ENCODE data around the gene PRRT3. TPM values are rescaled to one million over a fixed set of nuclear protein-coding genes. Genes with fewer than 3 reads are reported as not detected.
A peak's percentile ranks its signal among the peaks of the same experiment; 100 is the strongest.

PRRT3 gene
- total and polyA plus RNA-seq, 2 donors: 1.4 to 1.6 TPM

DNA sequence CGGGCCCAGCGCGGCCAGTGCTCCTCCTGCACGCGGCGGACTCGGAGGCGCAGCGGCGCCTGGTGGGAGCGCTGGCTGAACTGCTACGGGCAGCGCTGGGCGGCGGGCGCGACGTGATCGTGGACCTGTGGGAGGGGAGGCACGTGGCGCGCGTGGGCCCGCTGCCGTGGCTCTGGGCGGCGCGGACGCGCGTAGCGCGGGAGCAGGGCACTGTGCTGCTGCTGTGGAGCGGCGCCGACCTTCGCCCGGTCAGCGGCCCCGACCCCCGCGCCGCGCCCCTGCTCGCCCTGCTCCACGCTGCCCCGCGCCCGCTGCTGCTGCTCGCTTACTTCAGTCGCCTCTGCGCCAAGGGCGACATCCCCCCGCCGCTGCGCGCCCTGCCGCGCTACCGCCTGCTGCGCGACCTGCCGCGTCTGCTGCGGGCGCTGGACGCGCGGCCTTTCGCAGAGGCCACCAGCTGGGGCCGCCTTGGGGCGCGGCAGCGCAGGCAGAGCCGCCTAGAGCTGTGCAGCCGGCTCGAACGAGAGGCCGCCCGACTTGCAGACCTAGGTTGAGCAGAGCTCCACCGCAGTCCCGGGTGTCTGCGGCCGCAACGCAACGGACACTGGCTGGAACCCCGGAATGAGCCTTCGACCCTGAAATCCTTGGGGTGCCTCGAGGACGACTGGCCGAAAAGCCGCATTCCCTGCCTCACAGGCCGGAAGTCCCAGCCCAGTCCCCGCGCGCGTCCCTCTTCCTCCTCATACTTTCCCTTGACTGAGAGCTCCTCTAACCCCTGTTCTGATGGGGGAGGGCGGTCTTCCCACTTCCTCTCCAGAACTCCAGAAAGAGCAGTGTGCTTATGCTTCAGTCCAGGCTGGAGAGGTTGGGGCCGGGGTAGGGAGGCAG lies 36.7 kb downstream of the PRRT3 start:
- no peak overlapping the region for H3K27ac ChIP-seq (ENCODE audit: low read depth in 1 of 2, low read length in 1 of 2)
- H3K4me3 ChIP-seq (ENCODE audit: low read length in 2 of 2): peak overlapping the region; percentile 41 to 59
- peaks cover 12 to 26% of the 10 kb centered on the region in 2 donors for H3K4me1 ChIP-seq (ENCODE audit: control insufficient read depth in 2 of 2, insufficient read depth in 2 of 2, low read length in 2 of 2)
- peaks cover 0 to 13% of the 10 kb centered on the region in 2 donors for H3K27me3 ChIP-seq (ENCODE audit: control insufficient read depth in 2 of 2, insufficient read depth in 1 of 2, low read length in 1 of 2)
- DNase-seq (ENCODE audit: low read depth in 6 of 9, low spot score in 9 of 9): peak in 2 of 9 donors; percentile 30 to 38
- H3K36me3 ChIP-seq (ENCODE audit: control insufficient read depth in 2 of 2, insufficient read depth in 2 of 2, low read length in 1 of 2): peaks cover 0 to 19% of the 10 kb centered on the region in 2 donors
- no peaks in the 10 kb centered on the region for H3K9me3 ChIP-seq (ENCODE audit: control insufficient read depth in 2 of 2, insufficient read depth in 1 of 2, low read length in 1 of 2)
- WGBS: 1% methylated on average over 98 of the region's 99 CpGs

DNA sequence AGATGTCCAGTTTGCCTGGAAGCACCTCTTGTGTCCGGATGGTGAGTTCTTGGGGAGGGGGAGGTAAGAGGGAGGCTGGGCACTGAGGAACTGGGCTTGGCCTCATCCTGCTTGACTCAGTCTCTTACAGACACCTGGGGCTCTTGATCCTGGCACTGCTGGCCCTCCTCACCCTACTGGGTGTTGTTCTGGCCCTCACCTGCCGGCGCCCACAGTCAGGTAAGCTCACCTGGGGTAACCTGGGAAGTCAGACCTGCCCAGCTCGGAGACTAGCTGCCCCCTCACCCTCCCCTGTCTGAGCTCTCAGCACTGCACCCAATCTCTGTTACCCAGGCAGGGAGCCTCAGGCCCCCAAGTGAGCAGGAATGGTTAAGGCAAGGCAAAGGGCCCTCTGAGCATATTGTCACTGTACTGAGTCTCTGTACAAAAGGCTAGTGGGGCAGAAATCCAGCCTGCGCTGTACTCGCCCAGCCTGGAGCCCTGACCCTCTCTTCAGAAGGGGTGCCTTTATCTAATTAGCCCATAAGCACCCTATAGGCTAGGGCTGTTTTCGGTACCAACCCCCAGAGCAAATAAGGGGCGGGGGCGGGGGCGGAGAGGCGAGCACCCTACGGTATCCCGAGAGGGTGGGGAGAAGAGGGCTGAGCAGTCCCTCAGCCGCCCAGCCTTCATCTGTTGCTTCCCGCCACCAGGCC lies 37.5 kb downstream of the PRRT3 start:
- Histone ChIP-seq H3K27me3 (ENCODE audit: control insufficient read depth in 2 of 2, insufficient read depth in 1 of 2, low read length in 1 of 2) (peaks cover 0 to 13% of the 10 kb centered on the region in 2 donors), H3K4me3 (ENCODE audit: low read length in 2 of 2) (peak overlapping the region in 1 of 2 donors; percentile 59), H3K9me3 (ENCODE audit: control insufficient read depth in 2 of 2, insufficient read depth in 1 of 2, low read length in 1 of 2) (no peaks in the 10 kb centered on the region), H3K27ac (ENCODE audit: low read depth in 1 of 2, low read length in 1 of 2) (no peak overlapping the region), H3K36me3 (ENCODE audit: control insufficient read depth in 2 of 2, insufficient read depth in 2 of 2, low read length in 1 of 2) (peaks cover 0 to 19% of the 10 kb centered on the region in 2 donors), H3K4me1 (ENCODE audit: control insufficient read depth in 2 of 2, insufficient read depth in 2 of 2, low read length in 2 of 2) (peaks cover 12 to 26% of the 10 kb centered on the region in 2 donors)
- WGBS: 35% methylated on average over 15 of the region's 15 CpGs
- DNase-seq (ENCODE audit: low read depth in 6 of 9, low spot score in 9 of 9): no peak

DNA sequence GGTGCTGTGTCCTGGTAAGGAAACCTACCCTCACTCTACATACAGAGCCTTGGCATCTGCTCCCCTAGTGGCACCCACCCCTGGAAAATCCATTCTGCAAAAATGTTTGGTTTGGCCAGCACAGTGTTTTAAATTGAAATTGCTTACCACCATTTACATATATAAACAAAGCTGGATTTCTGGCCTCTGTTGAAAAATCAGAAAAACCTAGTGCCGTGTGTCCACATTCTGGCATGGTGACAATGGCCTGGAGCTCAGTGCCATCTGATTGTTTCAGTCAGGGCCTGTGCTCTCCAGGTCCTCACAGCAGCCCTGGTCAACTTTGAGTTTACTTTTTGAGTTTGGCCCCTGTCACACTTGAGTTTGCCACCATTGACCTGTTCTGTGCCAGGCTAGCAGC lies 38.2 kb downstream of the PRRT3 start:
- no peak overlapping the region for H3K4me3 ChIP-seq (ENCODE audit: low read length in 2 of 2)
- peaks cover 0 to 13% of the 10 kb centered on the region in 2 donors for H3K27me3 ChIP-seq (ENCODE audit: control insufficient read depth in 2 of 2, insufficient read depth in 1 of 2, low read length in 1 of 2)
- no peaks in the 10 kb centered on the region for H3K9me3 ChIP-seq (ENCODE audit: control insufficient read depth in 2 of 2, insufficient read depth in 1 of 2, low read length in 1 of 2)
- peaks cover 12 to 26% of the 10 kb centered on the region in 2 donors for H3K4me1 ChIP-seq (ENCODE audit: control insufficient read depth in 2 of 2, insufficient read depth in 2 of 2, low read length in 2 of 2)
- DNase-seq (ENCODE audit: low read depth in 6 of 9, low spot score in 9 of 9): no peak
- 97% methylated on average over 1 of the region's 1 CpG for WGBS
- no peak overlapping the region for H3K27ac ChIP-seq (ENCODE audit: low read depth in 1 of 2, low read length in 1 of 2)
- H3K36me3 ChIP-seq (ENCODE audit: control insufficient read depth in 2 of 2, insufficient read depth in 2 of 2, low read length in 1 of 2): peaks cover 0 to 19% of the 10 kb centered on the region in 2 donors

DNA sequence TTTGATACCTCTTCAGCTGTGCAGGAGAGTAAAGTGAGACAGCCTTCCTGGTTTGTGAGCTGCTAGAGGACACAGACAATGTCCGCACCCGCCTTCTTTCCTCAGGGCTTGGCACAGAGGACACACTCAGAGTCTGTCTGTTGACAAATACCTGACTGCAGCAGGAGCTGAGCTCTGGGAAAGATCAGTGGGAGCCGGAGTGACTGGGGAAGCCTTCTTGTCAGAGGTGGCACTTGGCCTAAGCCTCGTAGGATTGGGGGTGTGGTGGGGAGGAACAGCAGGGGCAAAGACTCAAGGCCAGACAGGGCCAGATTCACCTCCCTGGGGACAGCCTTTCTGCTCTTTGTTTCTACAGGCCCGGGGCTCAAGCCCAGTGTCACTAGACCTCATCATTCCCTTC lies 38.6 kb downstream of the PRRT3 start:
- Histone ChIP-seq H3K27me3 (ENCODE audit: control insufficient read depth in 2 of 2, insufficient read depth in 1 of 2, low read length in 1 of 2) (peaks cover 0 to 13% of the 10 kb centered on the region in 2 donors), H3K36me3 (ENCODE audit: control insufficient read depth in 2 of 2, insufficient read depth in 2 of 2, low read length in 1 of 2) (peaks cover 0 to 22% of the 10 kb centered on the region in 2 donors), H3K4me1 (ENCODE audit: control insufficient read depth in 2 of 2, insufficient read depth in 2 of 2, low read length in 2 of 2) (peaks cover 12 to 26% of the 10 kb centered on the region in 2 donors), H3K4me3 (ENCODE audit: low read length in 2 of 2) (no peak overlapping the region), H3K9me3 (ENCODE audit: control insufficient read depth in 2 of 2, insufficient read depth in 1 of 2, low read length in 1 of 2) (no peaks in the 10 kb centered on the region), H3K27ac (ENCODE audit: low read depth in 1 of 2, low read length in 1 of 2) (no peak overlapping the region)
- whole genome bisulfite sequencing: 98% methylated on average over 5 of the region's 5 CpGs
- no peak for DNase-seq (ENCODE audit: low read depth in 6 of 9, low spot score in 9 of 9)

DNA sequence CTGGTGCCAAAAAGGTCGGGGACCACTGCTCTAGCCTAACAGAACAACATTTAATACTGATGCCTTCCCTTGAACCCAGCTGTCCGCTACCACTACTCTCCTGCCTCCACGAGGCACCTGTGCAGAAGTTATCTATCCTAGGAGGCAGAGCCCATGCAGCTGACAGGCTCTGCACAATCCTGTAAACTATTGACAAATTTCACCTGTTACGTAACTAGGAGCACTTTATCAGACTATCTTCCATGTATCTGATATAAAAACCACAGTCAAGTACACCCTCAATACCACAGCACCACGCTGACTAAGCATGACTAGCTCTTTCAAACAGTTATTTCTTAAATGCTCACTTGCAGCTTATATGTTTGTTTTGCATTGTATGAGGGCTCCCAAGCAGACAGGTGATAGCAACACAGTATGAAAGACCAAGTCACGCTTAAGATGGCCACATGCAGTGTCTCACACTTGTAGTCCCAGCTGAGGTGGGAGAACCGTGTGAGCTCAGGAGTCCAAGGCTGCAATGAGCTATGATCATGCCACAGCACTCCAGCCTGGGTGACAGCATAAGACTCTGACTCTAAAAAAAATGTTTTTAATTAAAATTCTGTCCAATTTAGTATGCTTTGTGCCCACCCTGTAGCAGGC lies 39.8 kb downstream of the PRRT3 start:
- Histone ChIP-seq H3K4me3 (ENCODE audit: low read length in 2 of 2) (no peak overlapping the region), H3K27me3 (ENCODE audit: control insufficient read depth in 2 of 2, insufficient read depth in 1 of 2, low read length in 1 of 2) (peaks cover 0 to 13% of the 10 kb centered on the region in 2 donors), H3K27ac (ENCODE audit: low read depth in 1 of 2, low read length in 1 of 2) (no peak overlapping the region), H3K4me1 (ENCODE audit: control insufficient read depth in 2 of 2, insufficient read depth in 2 of 2, low read length in 2 of 2) (peaks cover 12 to 24% of the 10 kb centered on the region in 2 donors), H3K36me3 (ENCODE audit: control insufficient read depth in 2 of 2, insufficient read depth in 2 of 2, low read length in 1 of 2) (peaks cover 3 to 28% of the 10 kb centered on the region in 2 donors), H3K9me3 (ENCODE audit: control insufficient read depth in 2 of 2, insufficient read depth in 1 of 2, low read length in 1 of 2) (no peaks in the 10 kb centered on the region)
- peak in 1 of 9 donors; percentile 31 for DNase-seq (ENCODE audit: low read depth in 6 of 9, low spot score in 9 of 9)
- 39% methylated on average over 7 of the region's 7 CpGs for WGBS

DNA sequence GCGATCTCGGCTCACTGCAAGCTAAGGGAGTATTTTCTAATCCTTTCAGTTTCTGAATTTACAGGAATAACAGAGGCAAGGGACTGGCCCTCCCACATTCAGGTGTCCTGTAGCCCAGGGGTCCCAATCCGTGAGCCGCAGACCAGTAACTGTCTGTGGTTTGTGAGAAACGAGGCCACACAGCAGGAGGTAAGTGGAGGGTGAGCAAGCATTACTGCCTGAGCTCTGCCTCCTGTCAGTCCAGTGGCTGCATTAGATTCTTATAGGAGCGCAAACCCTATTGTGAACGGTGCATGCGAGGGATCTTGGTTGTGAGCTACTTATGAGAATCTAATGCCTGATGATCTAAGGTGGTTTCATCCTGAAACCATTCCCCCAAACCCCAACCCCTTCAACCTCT lies 40.3 kb downstream of the PRRT3 start:
- peaks cover 0 to 13% of the 10 kb centered on the region in 2 donors for H3K27me3 ChIP-seq (ENCODE audit: control insufficient read depth in 2 of 2, insufficient read depth in 1 of 2, low read length in 1 of 2)
- peaks cover 3 to 28% of the 10 kb centered on the region in 2 donors for H3K36me3 ChIP-seq (ENCODE audit: control insufficient read depth in 2 of 2, insufficient read depth in 2 of 2, low read length in 1 of 2)
- WGBS: 55% methylated on average over 8 of the region's 8 CpGs
- H3K4me3 ChIP-seq (ENCODE audit: low read length in 2 of 2): no peak overlapping the region
- H3K9me3 ChIP-seq (ENCODE audit: control insufficient read depth in 2 of 2, insufficient read depth in 1 of 2, low read length in 1 of 2): no peaks in the 10 kb centered on the region
- DNase-seq (ENCODE audit: low read depth in 6 of 9, low spot score in 9 of 9): no peak
- no peak overlapping the region for H3K27ac ChIP-seq (ENCODE audit: low read depth in 1 of 2, low read length in 1 of 2)
- H3K4me1 ChIP-seq (ENCODE audit: control insufficient read depth in 2 of 2, insufficient read depth in 2 of 2, low read length in 2 of 2): peaks cover 12 to 19% of the 10 kb centered on the region in 2 donors

DNA sequence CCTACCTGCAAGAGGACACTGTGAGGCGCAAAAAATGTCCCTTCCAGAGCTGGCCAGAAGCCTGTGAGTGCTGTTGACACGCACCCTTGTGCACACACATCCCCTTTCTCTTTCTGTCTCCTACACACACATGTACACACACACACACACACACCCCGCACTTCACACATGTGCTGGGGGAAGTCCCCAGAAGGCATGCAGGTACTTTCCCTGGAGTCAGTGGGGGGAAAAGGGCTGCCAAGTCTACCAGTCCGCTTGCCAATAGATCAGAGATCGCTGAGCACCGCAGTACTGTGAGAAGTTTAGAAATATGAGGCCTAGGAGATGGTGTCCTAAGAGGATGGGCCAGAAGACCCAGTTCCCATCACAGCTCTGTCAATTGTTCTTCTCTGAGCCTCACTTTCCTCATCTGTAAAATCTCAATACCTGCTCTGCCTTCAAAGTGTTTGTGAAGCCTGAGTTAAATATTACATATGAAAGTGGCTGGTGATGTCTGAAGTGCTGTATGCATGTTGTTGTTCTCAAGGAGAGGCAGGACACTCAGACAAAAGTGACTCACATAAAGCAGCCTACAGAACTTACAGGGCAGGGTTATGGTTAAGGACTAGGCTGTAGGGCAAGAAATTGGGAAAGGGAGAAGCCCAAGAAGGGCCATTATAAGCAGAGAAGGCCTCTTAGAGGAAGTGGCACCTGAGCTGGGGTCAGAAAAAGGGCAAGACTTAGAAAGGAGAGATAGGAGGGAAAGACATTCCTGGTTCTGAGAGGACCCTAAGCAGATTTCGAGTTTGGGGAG lies 42.8 kb downstream of the PRRT3 start:
- H3K4me3 ChIP-seq (ENCODE audit: low read length in 2 of 2): no peak overlapping the region
- peaks cover 3 to 34% of the 10 kb centered on the region in 2 donors for H3K36me3 ChIP-seq (ENCODE audit: control insufficient read depth in 2 of 2, insufficient read depth in 2 of 2, low read length in 1 of 2)
- H3K9me3 ChIP-seq (ENCODE audit: control insufficient read depth in 2 of 2, insufficient read depth in 1 of 2, low read length in 1 of 2): no peaks in the 10 kb centered on the region
- H3K27ac ChIP-seq (ENCODE audit: low read depth in 1 of 2, low read length in 1 of 2): no peak overlapping the region
- peaks cover 0 to 1% of the 10 kb centered on the region in 2 donors for H3K27me3 ChIP-seq (ENCODE audit: control insufficient read depth in 2 of 2, insufficient read depth in 1 of 2, low read length in 1 of 2)
- H3K4me1 ChIP-seq (ENCODE audit: control insufficient read depth in 2 of 2, insufficient read depth in 2 of 2, low read length in 2 of 2): no peaks in the 10 kb centered on the region
- DNase-seq (ENCODE audit: low read depth in 6 of 9, low spot score in 9 of 9): no peak
- 93% methylated on average over 7 of the region's 7 CpGs for WGBS

DNA sequence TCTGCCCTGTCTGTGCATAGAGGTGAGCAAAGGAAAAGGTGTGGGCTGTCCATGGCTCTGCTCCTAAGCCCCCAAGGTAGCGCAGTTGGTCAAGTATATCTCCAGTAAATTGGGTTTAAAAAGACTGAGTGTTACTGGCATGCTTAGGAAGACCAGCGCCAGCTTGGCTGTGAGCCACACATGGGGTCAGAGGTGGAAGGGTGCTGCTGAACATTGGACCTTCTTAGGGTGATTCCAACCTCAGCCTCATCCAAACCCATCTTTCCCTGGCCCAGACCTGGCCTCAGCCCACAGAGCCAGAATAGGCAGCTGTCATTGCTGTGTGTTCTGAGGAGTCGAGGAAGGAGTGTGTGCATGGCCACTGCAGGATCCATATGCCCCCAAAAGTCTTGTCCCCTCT lies 43.9 kb downstream of the PRRT3 start:
- no peak overlapping the region for H3K4me3 ChIP-seq (ENCODE audit: low read length in 2 of 2)
- H3K4me1 ChIP-seq (ENCODE audit: control insufficient read depth in 2 of 2, insufficient read depth in 2 of 2, low read length in 2 of 2): peaks cover 2 to 7% of the 10 kb centered on the region in 2 donors
- WGBS: 98% methylated on average over 3 of the region's 3 CpGs
- H3K27me3 ChIP-seq (ENCODE audit: control insufficient read depth in 2 of 2, insufficient read depth in 1 of 2, low read length in 1 of 2): no peaks in the 10 kb centered on the region
- no peaks in the 10 kb centered on the region for H3K9me3 ChIP-seq (ENCODE audit: control insufficient read depth in 2 of 2, insufficient read depth in 1 of 2, low read length in 1 of 2)
- peaks cover 3 to 34% of the 10 kb centered on the region in 2 donors for H3K36me3 ChIP-seq (ENCODE audit: control insufficient read depth in 2 of 2, insufficient read depth in 2 of 2, low read length in 1 of 2)
- no peak overlapping the region for H3K27ac ChIP-seq (ENCODE audit: low read depth in 1 of 2, low read length in 1 of 2)
- no peak for DNase-seq (ENCODE audit: low read depth in 6 of 9, low spot score in 9 of 9)
